SK-N-SH (cell line): Measurements from ENCODE around the gene TBC1D20. TPM values are rescaled to one million over a fixed set of nuclear protein-coding genes. Genes with fewer than 3 reads are reported as not detected.

Experiments
- CTCF ChIA-PET: fragments of 300-600, 350-600 bp; formaldehyde crosslinking; extraction: SDS; loops from one replicate; lab custom pipeline; 2021; lab: Yijun Ruan, JAX
- POLR2A ChIA-PET: fragments of 350-600 bp; sonication (Branson Sonifier 250); formaldehyde crosslinking; extraction: SDS; loops from one replicate; lab custom pipeline; 2020; ENCODE audit warnings: antibody characterized with exemption, inconsistent platforms; lab: Yijun Ruan, JAX
- DNase-seq: peaks from one replicate; pipeline ENCODE4 v3.0.0; 2012
- H2AFZ ChIP-seq: fragments of 200-600 bp; sonication (generic); 2 replicates; pipeline ENCODE4 v1.8.1; 2016; ENCODE audit warnings: antibody characterized with exemption, mild to moderate bottlenecking, low read depth
- H3F3A ChIP-seq: fragments of 200-600 bp; sonication (generic); replicated peaks from 2 replicates; pipeline ENCODE3; 2016; ENCODE audit warnings: antibody characterized with exemption, mild to moderate bottlenecking; ENCODE audit not compliant: insufficient read depth
- H3K27ac ChIP-seq, 2 experiments: fragments of 200-500 bp in 1 of 2; fragments of 200-600 bp in 1 of 2; sonication (Bioruptor generic) in 1 of 2; sonication (generic), shearing (Covaris generic) in 1 of 2; 2 replicates each; pipeline versions ENCODE4 v1.5.1 to v1.6.1; 2014 to 2016; ENCODE audit warnings: low read depth in 2 of 2, inconsistent platforms in 1 of 2, low read length in 1 of 2, mild to moderate bottlenecking in 1 of 2, mixed read lengths in 1 of 2
- H3K27me3 ChIP-seq: fragments of 200-600 bp; sonication (generic), shearing (Covaris generic); 2 replicates; pipeline ENCODE4 v1.6.1; 2016; ENCODE audit warnings: mixed run types; ENCODE audit not compliant: insufficient read depth
- H3K36me3 ChIP-seq, 2 experiments: fragments of 200-500 bp in 1 of 2; fragments of 200-600 bp in 1 of 2; sonication (Bioruptor generic) in 1 of 2; sonication (generic) in 1 of 2; replicated peaks in 1 of 2; 2 replicates each; pipeline versions ENCODE3 to v1.5.1; 2014 to 2016; ENCODE audit warnings: low read length in 1 of 2, mild to moderate bottlenecking in 1 of 2; ENCODE audit not compliant: insufficient read depth in 2 of 2, control insufficient read depth in 1 of 2
- H3K4me1 ChIP-seq, 2 experiments: fragments of 200-500 bp in 1 of 2; fragments of 200-600 bp in 1 of 2; sonication (Bioruptor generic) in 1 of 2; sonication (generic), shearing (Covaris generic) in 1 of 2; 2 replicates each; pipeline versions ENCODE4 v1.5.1 to v1.6.1; 2014 to 2016; ENCODE audit warnings: low read depth in 1 of 2, low read length in 1 of 2, mixed run types in 1 of 2; ENCODE audit not compliant: insufficient read depth in 2 of 2, control insufficient read depth in 1 of 2
- H3K4me2 ChIP-seq: fragments of 200-600 bp; sonication (generic), shearing (Covaris generic); 2 replicates; pipeline ENCODE4 v1.6.1; 2017; ENCODE audit warnings: mixed run types
- H3K4me3 ChIP-seq, 2 experiments: fragments of 200-500 bp in 1 of 2; fragments of 200-600 bp in 1 of 2; sonication (Bioruptor generic) in 1 of 2; sonication (generic), shearing (Covaris generic) in 1 of 2; 2 replicates each; pipeline versions ENCODE4 v1.5.1 to v1.8.1; 2014 to 2016; ENCODE audit warnings: low read depth in 2 of 2, inconsistent platforms in 1 of 2, low read length in 1 of 2, mild to moderate bottlenecking in 1 of 2, mixed read lengths in 1 of 2, moderate library complexity in 1 of 2
- H3K79me2 ChIP-seq: fragments of 200-600 bp; sonication (generic); 2 replicates; pipeline ENCODE4 v1.8.1; 2017; ENCODE audit warnings: mild to moderate bottlenecking; ENCODE audit not compliant: insufficient read depth
- H3K9ac ChIP-seq: fragments of 200-600 bp; sonication (generic); 2 replicates; pipeline ENCODE4 v1.6.1; 2017; ENCODE audit warnings: mixed run types
- H3K9me2 ChIP-seq: fragments of 200-600 bp; sonication (generic); 2 replicates; pipeline ENCODE4 v1.6.1; 2017; ENCODE audit warnings: mixed run types
- H3K9me3 ChIP-seq: fragments of 200-600 bp; sonication (generic); 2 replicates; pipeline ENCODE4 v1.6.1; 2017; ENCODE audit warnings: mixed run types, mild to moderate bottlenecking, moderate library complexity
- H4K20me1 ChIP-seq: fragments of 200-600 bp; sonication (generic); 2 replicates; pipeline ENCODE4 v1.6.1; 2017; ENCODE audit warnings: mild to moderate bottlenecking, mixed run types; ENCODE audit not compliant: insufficient read depth
- CHD2 ChIP-seq: fragments of 150-350 bp; IDR thresholded peaks from 2 replicates; pipeline ENCODE4 v1.6.1; 2018; ENCODE audit warnings: low read length; ENCODE audit not compliant: partially characterized antibody
- EP300 ChIP-seq, 2 experiments: IDR thresholded peaks; 2 replicates each; pipeline versions ENCODE4 v1.4.0 to v1.6.1; 2012; ENCODE audit warnings: borderline replicate concordance in 1 of 2, low read depth in 1 of 2, low read length in 1 of 2
- EZH2phosphoT487 ChIP-seq: fragments of 200-600 bp; sonication (generic); IDR thresholded peaks from 2 replicates; pipeline ENCODE4 v1.6.1; 2017; ENCODE audit warnings: low read depth, mixed run types, mild to moderate bottlenecking, antibody characterized with exemption, moderate library complexity, borderline replicate concordance
- FOSL2 ChIP-seq: IDR thresholded peaks from 2 replicates; pipeline ENCODE4 v1.4.0; 2012; ENCODE audit warnings: low read depth, mild to moderate bottlenecking, moderate library complexity, borderline replicate concordance
- FOXJ3 ChIP-seq: sonication (generic); formaldehyde crosslinking; IDR thresholded peaks from 2 replicates; pipeline ENCODE4 v1.5.1; 2020; ENCODE audit warnings: mild to moderate bottlenecking, missing genetic modification reagents
- FOXM1 ChIP-seq: IDR thresholded peaks from 2 replicates; pipeline ENCODE4 v1.4.0; 2012; ENCODE audit warnings: low read depth, mild to moderate bottlenecking
- GABPA ChIP-seq: IDR thresholded peaks from 2 replicates; pipeline ENCODE4 v1.4.0; 2012; ENCODE audit warnings: low read depth, mild to moderate bottlenecking
- GATA2 ChIP-seq: sonication (generic); formaldehyde crosslinking; IDR thresholded peaks from 2 replicates; pipeline ENCODE4 v1.5.0; 2020; ENCODE audit warnings: mild to moderate bottlenecking, missing genetic modification reagents
- MAX ChIP-seq: IDR thresholded peaks from 2 replicates; pipeline ENCODE4 v1.4.0; 2012; ENCODE audit warnings: low read depth
- MEF2A ChIP-seq: IDR thresholded peaks from 2 replicates; pipeline ENCODE4 v1.4.0; 2012; ENCODE audit warnings: low read depth, borderline replicate concordance
- MXI1 ChIP-seq: IDR thresholded peaks from 2 replicates; pipeline ENCODE4 v1.6.1; 2012; ENCODE audit warnings: mild to moderate bottlenecking, low read depth, low read length, improper control_type of control experiment
- PBX3 ChIP-seq: IDR thresholded peaks from 2 replicates; pipeline ENCODE4; 2012
- RCOR1 ChIP-seq: fragments of 150-350 bp; IDR thresholded peaks from 2 replicates; pipeline ENCODE4 v1.6.1; 2017; ENCODE audit warnings: antibody characterized with exemption, low read length
- RFX5 ChIP-seq: IDR thresholded peaks from 2 replicates; pipeline ENCODE4 v1.6.1; 2012; ENCODE audit warnings: mild to moderate bottlenecking, improper control_type of control experiment, low read length
- SIN3A ChIP-seq: IDR thresholded peaks from 2 replicates; pipeline ENCODE4 v1.6.1; 2012; ENCODE audit warnings: low read depth, mild to moderate bottlenecking, low read length, moderate library complexity, borderline replicate concordance
- SMC3 ChIP-seq: IDR thresholded peaks from 2 replicates; pipeline ENCODE4 v1.6.1; 2012; ENCODE audit warnings: low read depth, low read length, improper control_type of control experiment
- TAF1 ChIP-seq: IDR thresholded peaks from 2 replicates; pipeline ENCODE4 v1.6.1; 2012; ENCODE audit warnings: low read depth, mild to moderate bottlenecking, low read length, moderate library complexity, borderline replicate concordance
- TEAD4 ChIP-seq: IDR thresholded peaks from 2 replicates; pipeline ENCODE4 v1.4.0; 2012; ENCODE audit warnings: mild to moderate bottlenecking, borderline replicate concordance; ENCODE audit not compliant: insufficient read depth
- ZBTB33 ChIP-seq: IDR thresholded peaks from 2 replicates; pipeline ENCODE4 v1.4.0; 2012; ENCODE audit warnings: low read depth, borderline replicate concordance
- WGBS: methylation state at CpG from one replicate; pipeline ENCODE4 v1.1.6; 2017; ENCODE audit warnings: low lambda C conversion rate; 5-methylcytosine and 5-hydroxymethylcytosine counted together
- polyA plus RNA-seq, 3 experiments: library from polyadenylated mRNA; depleted of rRNA; stranded (reverse); fragments of >200 nt; gene quantifications; 2 replicates each; pipeline ENCODE4 v1.2.3, GENCODE V29; 2012

The TBC1D20 gene
- polyA plus RNA-seq, 1 of the 3 experiments (the other 2 are of a cell fraction) = 27.7 TPM

GRCh38 chr20:440636-441035 is 21.7 kb downstream of the TBC1D20 start:
- Histone ChIP-seq H4K20me1 (peaks cover 6% of the 10 kb centered on the region; the same call in 1 of the 2 replicates), H3K27me3 (no peaks in the 10 kb centered on the region), H3K9ac (no peak overlapping the region), H3F3A (peaks cover 12% of the 10 kb centered on the region)
- no peak for TF ChIP-seq ZBTB33
- TF ChIP-seq RFX5 = no peak
- no peak for TF ChIP-seq GABPA
- TF ChIP-seq EZH2phosphoT487 = no peak
- no peak for TF ChIP-seq GATA2 (CRISPR knock-in tag)
- TF ChIP-seq PBX3 = no peak
- no peak for TF ChIP-seq TEAD4
- TF ChIP-seq MXI1 = no peak
- TF ChIP-seq FOSL2 = no peak
- TF ChIP-seq FOXJ3 (CRISPR knock-in tag) = no peak
- TF ChIP-seq RCOR1 = no peak
- no peak for TF ChIP-seq EP300 (IDR thresholded peaks at IDR 0.05; ENCODE audit: borderline replicate concordance in 1 of 2, low read depth in 1 of 2, low read length in 1 of 2)
- no peak for TF ChIP-seq FOXM1
- no peak for TF ChIP-seq MAX
- no peak for TF ChIP-seq SMC3
- TF ChIP-seq CHD2 = no peak
- no peak for TF ChIP-seq SIN3A
- no peak for TF ChIP-seq TAF1
- TF ChIP-seq MEF2A = no peak
- TF ChIP-seq, all 33 proteins: peak for 0
- Histone ChIP-seq H3K9me3 (no peaks in the 10 kb centered on the region), H3K79me2 (peaks cover 12% of the 10 kb centered on the region; the same call in 1 of the 2 replicates), H3K4me2 (no peak overlapping the region), H3K4me3 (no peak overlapping the region), H2AFZ (no peak overlapping the region), H3K36me3 (peaks cover 60 to 77% of the 10 kb centered on the region in 2 experiments), H3K4me1 (peaks cover 0 to 13% of the 10 kb centered on the region in 2 experiments; a peak in 2 of 4 replicates), H3K27ac (no peak overlapping the region), H3K9me2 (no peaks in the 10 kb centered on the region)
- DNase-seq = no peak
- ChIA-PET POLR2A (no interaction called here), CTCF (interaction anchor here (2.0 kb wide), 1 partner anchor 9 kb away, joined by 6 read pairs; no protein-coding TSS in a partner anchor)
- WGBS = 91% methylated on average over 13 of the region's 13 CpGs
